Measurements from ENCODE around the gene TSPEAR. TPM values are rescaled to one million over a fixed set of nuclear protein-coding genes. Genes with fewer than 3 reads are reported as not detected.

The TSPEAR gene
- total RNA-seq, 1 donor = not detected

- H3K4me2 ChIP-seq (ENCODE audit: insufficient read depth, low read length) = no peak overlapping the region
- H4K20me1 ChIP-seq (ENCODE audit: insufficient read depth, low read length) = no peaks in the 10 kb centered on the region
- H3K4me1 ChIP-seq (ENCODE audit: insufficient read depth, low read length) = no peaks in the 10 kb centered on the region
- H3K27me3 ChIP-seq (ENCODE audit: insufficient read depth, low read length) = no peaks in the 10 kb centered on the region
- no peak overlapping the region for H3K4me3 ChIP-seq (ENCODE audit: insufficient read depth, low read length)
- peak; percentile 79 for DNase-seq (ENCODE audit: insufficient read length, low spot score, missing footprints)
- no peaks in the 10 kb centered on the region for H3K36me3 ChIP-seq (ENCODE audit: insufficient read depth, low read length)
- no peaks in the 10 kb centered on the region for H3K79me2 ChIP-seq (ENCODE audit: insufficient read depth, low read length)
- no peak overlapping the region for H2AFZ ChIP-seq (ENCODE audit: low read length)
- TF ChIP-seq, protein P1, sequence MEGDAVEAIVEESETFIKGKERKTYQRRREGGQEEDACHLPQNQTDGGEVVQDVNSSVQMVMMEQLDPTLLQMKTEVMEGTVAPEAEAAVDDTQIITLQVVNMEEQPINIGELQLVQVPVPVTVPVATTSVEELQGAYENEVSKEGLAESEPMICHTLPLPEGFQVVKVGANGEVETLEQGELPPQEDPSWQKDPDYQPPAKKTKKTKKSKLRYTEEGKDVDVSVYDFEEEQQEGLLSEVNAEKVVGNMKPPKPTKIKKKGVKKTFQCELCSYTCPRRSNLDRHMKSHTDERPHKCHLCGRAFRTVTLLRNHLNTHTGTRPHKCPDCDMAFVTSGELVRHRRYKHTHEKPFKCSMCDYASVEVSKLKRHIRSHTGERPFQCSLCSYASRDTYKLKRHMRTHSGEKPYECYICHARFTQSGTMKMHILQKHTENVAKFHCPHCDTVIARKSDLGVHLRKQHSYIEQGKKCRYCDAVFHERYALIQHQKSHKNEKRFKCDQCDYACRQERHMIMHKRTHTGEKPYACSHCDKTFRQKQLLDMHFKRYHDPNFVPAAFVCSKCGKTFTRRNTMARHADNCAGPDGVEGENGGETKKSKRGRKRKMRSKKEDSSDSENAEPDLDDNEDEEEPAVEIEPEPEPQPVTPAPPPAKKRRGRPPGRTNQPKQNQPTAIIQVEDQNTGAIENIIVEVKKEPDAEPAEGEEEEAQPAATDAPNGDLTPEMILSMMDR (IDR thresholded peaks at IDR 0.05; ENCODE audit: extremely low read depth, low read depth, low read length) = no peak
- no peak overlapping the region for H3K27ac ChIP-seq (ENCODE audit: low read depth, low read length)
- H3K9me3 ChIP-seq (ENCODE audit: low read depth, low read length) = no peaks in the 10 kb centered on the region
Measured at GRCh38 chr21:44755227-44755626, 43.9 kb upstream of the TSPEAR start.

DNA sequence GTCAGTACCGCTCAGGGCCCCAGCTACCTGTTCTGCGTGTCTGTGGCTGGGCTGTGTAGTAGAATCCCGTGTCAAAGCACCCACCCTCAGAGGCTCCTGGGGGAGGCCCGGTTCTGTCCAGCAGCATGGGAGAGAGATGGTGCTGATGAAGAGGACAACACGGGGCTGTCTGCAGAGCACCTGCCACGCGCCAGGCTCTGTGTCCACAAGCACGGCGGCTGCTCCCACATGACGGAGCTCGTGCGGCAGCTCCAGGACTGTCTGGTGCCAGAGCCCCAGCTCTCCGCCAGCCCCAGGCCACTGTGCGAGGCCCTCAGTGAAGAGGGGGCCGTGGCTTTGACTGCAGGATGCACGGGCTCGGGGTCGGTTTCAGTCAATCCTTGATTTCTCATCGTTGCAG lies 42.0 kb upstream of the TSPEAR start:
- TF ChIP-seq, protein P1 (IDR thresholded peaks at IDR 0.05; ENCODE audit: extremely low read depth, low read depth, low read length) = no peak
- peaks cover 4% of the 10 kb centered on the region for H3K27me3 ChIP-seq (ENCODE audit: insufficient read depth, low read length)
- no peaks in the 10 kb centered on the region for H3K79me2 ChIP-seq (ENCODE audit: insufficient read depth, low read length)
- H2AFZ ChIP-seq (ENCODE audit: low read length) = no peak overlapping the region
- no peaks in the 10 kb centered on the region for H3K36me3 ChIP-seq (ENCODE audit: insufficient read depth, low read length)
- no peaks in the 10 kb centered on the region for H4K20me1 ChIP-seq (ENCODE audit: insufficient read depth, low read length)
- no peaks in the 10 kb centered on the region for H3K4me1 ChIP-seq (ENCODE audit: insufficient read depth, low read length)
- no peak overlapping the region for H3K4me2 ChIP-seq (ENCODE audit: insufficient read depth, low read length)
- DNase-seq (ENCODE audit: insufficient read length, low spot score, missing footprints) = peak; percentile 68
- no peak overlapping the region for H3K4me3 ChIP-seq (ENCODE audit: insufficient read depth, low read length)
- H3K27ac ChIP-seq (ENCODE audit: low read depth, low read length) = no peak overlapping the region
- H3K9me3 ChIP-seq (ENCODE audit: low read depth, low read length) = no peaks in the 10 kb centered on the region

DNA sequence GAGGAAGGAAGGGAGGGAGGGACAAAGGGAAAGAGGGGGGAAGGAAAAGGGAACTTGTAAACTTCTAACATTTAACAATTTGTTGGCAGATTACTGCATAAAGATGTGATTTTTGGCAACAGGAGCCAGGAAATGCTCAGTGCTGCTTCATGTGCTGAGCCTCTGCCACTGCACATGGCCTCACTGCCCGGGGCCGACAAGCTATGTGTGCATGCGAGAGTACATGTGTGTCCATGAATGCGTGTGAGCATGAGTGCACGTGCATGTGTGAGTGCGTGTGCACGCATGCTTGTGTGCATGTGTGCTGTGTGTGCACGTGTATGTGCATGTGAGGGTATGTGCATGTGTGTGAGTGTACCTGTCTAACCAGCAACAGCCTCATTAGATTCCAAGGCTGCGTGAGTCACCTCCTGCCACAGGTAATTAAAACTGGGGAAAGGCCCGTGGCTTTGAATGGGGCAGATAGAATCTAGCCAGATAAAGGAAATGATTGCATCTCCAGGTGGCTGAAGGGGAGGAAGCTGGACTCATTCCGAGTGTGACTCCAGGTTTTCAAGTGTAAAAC lies 41.4 kb upstream of the TSPEAR start:
- Histone ChIP-seq H3K9me3 (ENCODE audit: low read depth, low read length) (no peaks in the 10 kb centered on the region), H3K27me3 (ENCODE audit: insufficient read depth, low read length) (peaks cover 9% of the 10 kb centered on the region), H3K36me3 (ENCODE audit: insufficient read depth, low read length) (no peaks in the 10 kb centered on the region), H3K4me2 (ENCODE audit: insufficient read depth, low read length) (no peak overlapping the region), H3K79me2 (ENCODE audit: insufficient read depth, low read length) (no peaks in the 10 kb centered on the region), H2AFZ (ENCODE audit: low read length) (no peak overlapping the region), H3K4me3 (ENCODE audit: insufficient read depth, low read length) (no peak overlapping the region), H3K27ac (ENCODE audit: low read depth, low read length) (no peak overlapping the region), H4K20me1 (ENCODE audit: insufficient read depth, low read length) (no peaks in the 10 kb centered on the region), H3K4me1 (ENCODE audit: insufficient read depth, low read length) (no peaks in the 10 kb centered on the region)
- peak; percentile 90 for DNase-seq (ENCODE audit: insufficient read length, low spot score, missing footprints)
- TF ChIP-seq, protein P1 (IDR thresholded peaks at IDR 0.05; ENCODE audit: extremely low read depth, low read depth, low read length) = peak; percentile 15

GRCh38 chr21:44751799-44752636 lies 40.6 kb upstream of the TSPEAR start:
- Histone ChIP-seq H3K79me2 (ENCODE audit: insufficient read depth, low read length) (no peaks in the 10 kb centered on the region), H4K20me1 (ENCODE audit: insufficient read depth, low read length) (no peaks in the 10 kb centered on the region), H3K4me2 (ENCODE audit: insufficient read depth, low read length) (no peak overlapping the region), H3K9me3 (ENCODE audit: low read depth, low read length) (no peaks in the 10 kb centered on the region), H3K27ac (ENCODE audit: low read depth, low read length) (no peak overlapping the region), H3K27me3 (ENCODE audit: insufficient read depth, low read length) (peaks cover 10% of the 10 kb centered on the region), H3K4me1 (ENCODE audit: insufficient read depth, low read length) (no peaks in the 10 kb centered on the region), H3K4me3 (ENCODE audit: insufficient read depth, low read length) (no peak overlapping the region), H2AFZ (ENCODE audit: low read length) (no peak overlapping the region), H3K36me3 (ENCODE audit: insufficient read depth, low read length) (no peaks in the 10 kb centered on the region)
- DNase-seq (ENCODE audit: insufficient read length, low spot score, missing footprints) = peak; percentile 69
- TF ChIP-seq, protein P1 (IDR thresholded peaks at IDR 0.05; ENCODE audit: extremely low read depth, low read depth, low read length) = no peak

Data from osteoblast (primary cell).